ENCODE results near the gene UBASH3B.

- TF ChIP-seq CTCF (conservative IDR thresholded peaks at IDR 0.05 in 1 of 2, IDR thresholded peaks at IDR 0.05 in 1 of 2; ENCODE audit: low read depth in 1 of 2, low read length in 2 of 2) = no peak
- no peak for TF ChIP-seq EZH2 (IDR thresholded peaks at IDR 0.05; ENCODE audit: low read length, missing control alignments)
Observed at GRCh38 chr11:122734848-122735496, 79.5 kb downstream of the UBASH3B start.

All from fibroblast of lung (primary cell).